TTC549 (cell line): ENCODE results near the gene COL12A1.

Experiments used
- FAIRE-seq: peaks from 2 replicates; lab custom pipeline; 2012; peaks lifted over from hg19 to GRCh38; lab: Jason Lieb, UNC

Gene COL12A1

GRCh38 chr6:75176076-75176582 is 29.7 kb downstream of the COL12A1 start:
- FAIRE-seq, result no peak

- no peak for FAIRE-seq
Measured at GRCh38 chr6:75171986-75172385, 33.9 kb downstream of the COL12A1 start.

- no peak for FAIRE-seq
Measured at GRCh38 chr6:75171567-75171966, 34.3 kb downstream of the COL12A1 start.

DNA sequence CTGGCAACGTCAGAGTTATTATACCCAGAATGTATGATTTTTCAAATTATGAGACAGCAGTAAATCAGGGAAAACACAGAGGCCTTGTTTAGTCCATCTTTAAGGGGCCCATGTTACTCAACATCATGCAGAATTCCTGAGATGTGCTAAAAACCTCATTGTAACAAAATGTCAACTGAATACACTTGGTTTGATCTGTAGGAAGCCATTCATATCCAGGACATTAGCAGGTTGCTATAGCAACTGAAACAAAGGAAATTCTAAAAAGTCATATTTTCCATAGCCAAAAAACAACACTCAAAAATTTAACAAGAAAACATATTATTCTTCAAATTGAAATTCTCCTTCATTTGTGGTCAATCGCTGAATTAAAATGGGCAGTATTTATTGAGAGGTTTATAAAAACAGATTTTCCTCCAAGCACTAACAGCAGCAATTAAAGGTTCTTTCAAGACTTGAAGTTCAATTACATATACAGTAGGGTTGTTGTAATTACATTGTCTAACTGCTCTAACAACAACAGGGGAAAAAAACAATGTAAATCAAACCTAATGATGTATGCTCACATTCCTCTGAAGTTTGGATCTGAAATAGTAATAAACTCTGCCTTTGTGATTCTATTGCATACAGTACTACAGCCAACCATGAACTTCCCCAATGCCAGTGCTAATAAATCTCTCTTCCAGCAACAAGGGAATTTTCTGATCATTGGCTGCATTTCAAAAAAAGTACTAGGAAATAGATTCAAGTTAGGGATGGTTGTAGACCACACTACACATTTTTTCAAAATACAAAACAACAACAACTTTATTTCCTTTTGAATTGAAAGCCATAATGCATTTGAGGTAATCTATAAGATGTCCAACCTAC is 34.9 kb downstream of the COL12A1 start:
- FAIRE-seq, result no peak

- no peak for FAIRE-seq
Measured at GRCh38 chr6:75169689-75170586, 35.9 kb downstream of the COL12A1 start.

DNA sequence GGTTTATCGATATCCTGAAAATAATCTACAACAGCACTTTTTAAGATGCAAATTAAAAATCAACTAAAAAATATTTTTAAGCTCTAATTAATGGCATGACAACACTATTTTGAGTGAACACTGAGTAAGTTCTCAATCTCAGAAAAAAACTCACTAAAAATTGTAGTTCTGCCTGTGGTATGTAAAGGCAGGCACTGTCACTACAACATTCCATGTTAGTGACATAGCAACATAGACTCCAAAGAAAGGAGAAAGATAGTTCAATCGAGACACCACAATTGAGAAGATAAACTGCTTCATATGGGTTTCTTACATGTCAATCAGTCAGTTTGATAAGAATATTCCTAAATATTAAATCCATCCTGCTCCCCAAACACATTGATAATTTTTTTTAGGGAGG is 38.0 kb downstream of the COL12A1 start:
- FAIRE-seq, result no peak

DNA sequence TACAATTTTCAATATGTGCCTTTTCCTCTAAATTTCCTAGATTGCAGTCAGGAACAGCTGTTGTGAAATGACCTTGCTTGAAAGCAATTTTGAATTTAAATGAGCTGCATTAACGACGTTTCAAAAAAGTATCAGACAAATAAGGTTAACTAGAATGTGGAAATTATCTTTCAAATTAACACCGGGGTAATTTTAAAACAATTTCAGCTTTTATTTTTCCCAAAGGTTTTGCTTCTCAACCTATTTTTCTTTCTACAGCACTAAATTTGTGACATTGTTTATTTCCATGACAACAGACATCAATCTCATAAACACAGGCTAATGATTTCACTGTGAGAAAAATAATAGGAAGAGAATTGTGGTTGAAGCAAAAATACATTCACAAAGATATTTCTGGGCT is 38.5 kb downstream of the COL12A1 start:
- FAIRE-seq, result no peak

- no peak for FAIRE-seq
Measured at GRCh38 chr6:75166773-75167172, 39.1 kb downstream of the COL12A1 start.

DNA sequence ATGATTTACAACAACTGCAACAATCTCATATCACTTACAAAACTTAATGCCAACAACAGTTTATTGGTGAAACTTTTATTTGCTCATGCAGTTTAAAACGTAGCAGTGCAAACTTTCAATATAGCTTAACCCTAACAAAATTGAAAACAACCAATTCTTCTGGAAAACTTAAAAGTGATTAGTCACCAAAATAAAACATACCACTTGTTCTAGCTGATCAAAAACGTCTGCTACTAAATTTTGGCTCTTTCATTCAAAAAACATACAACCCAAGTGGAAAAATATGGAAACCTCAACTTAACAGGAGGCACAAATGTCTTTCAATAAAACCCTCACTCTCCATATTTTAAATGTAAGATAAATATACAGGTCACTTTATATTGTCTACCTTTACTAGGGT is 39.6 kb downstream of the COL12A1 start:
- FAIRE-seq, result no peak

GRCh38 chr6:75158176-75158575 is 47.7 kb downstream of the COL12A1 start:
- no peak for FAIRE-seq

GRCh38 chr6:75157336-75157735 is 48.5 kb downstream of the COL12A1 start:
- no peak for FAIRE-seq

GRCh38 chr6:75156186-75156878 is 49.5 kb downstream of the COL12A1 start:
- FAIRE-seq, result no peak

- no peak for FAIRE-seq
Measured at GRCh38 chr6:75155631-75156030, 50.2 kb downstream of the COL12A1 start.

DNA sequence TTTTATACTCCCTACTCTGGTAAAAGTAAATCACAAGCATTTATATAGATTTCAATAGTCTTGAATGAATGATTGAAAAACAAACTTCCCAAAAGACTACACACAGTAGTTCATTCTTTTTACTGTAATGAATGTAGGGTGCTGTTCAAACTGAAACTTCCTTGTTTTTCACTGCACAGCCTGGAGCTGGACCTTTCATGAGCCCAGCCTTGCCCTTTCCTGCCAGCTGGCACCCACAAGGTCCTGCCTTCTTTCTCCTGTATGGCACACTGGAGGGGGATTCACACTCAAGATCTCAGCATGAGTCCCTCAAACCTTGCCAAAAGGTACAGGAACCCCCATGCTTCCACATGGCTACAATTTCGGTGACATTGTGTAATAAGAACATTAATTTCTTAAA is 50.9 kb downstream of the COL12A1 start:
- FAIRE-seq, result no peak

- no peak for FAIRE-seq
Measured at GRCh38 chr6:75150685-75151412, 55.0 kb downstream of the COL12A1 start.

DNA sequence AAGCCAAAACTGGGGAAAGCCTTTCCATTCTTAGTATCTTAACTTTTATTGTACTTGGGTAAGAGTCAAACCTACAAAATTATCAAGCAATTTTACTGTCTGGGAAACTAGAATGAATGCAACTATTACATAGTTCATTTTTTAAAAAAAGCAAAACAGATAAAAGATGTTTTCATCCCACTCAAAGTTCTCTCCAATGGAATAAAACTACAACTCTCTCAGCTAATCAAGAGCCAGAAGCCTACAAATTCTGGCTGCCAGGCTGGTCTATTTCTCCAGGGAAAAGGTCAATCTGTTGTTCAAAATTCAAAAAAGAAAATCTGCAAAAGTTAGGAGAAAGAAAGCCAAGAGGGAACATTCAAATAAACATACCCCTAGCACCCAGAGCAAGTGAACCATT is 56.2 kb downstream of the COL12A1 start:
- no peak for FAIRE-seq

- FAIRE-seq, result no peak
Measured at GRCh38 chr6:75149240-75149639, 56.6 kb downstream of the COL12A1 start.

DNA sequence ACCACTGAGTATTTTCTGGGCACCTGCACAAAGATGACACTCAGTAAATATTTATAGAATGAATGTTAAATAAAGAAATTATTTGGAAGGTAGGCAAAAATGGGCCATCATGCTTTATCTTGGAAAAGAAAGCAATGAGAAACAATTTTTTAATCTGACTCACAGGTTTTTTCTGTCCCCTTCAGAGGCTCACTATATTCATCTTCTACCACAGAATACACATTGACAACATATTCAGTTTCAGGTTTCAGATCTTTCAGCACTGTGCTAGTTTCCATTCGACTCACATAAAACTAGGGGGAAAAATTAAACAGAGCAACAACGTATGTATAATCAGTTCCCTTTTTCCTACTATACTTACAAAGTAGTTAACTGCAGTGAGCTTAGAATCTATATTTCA is 58.3 kb downstream of the COL12A1 start:
- no peak for FAIRE-seq

- no peak for FAIRE-seq
Measured at GRCh38 chr6:75145976-75146375, 59.9 kb downstream of the COL12A1 start.

GRCh38 chr6:75145211-75145610 is 60.6 kb downstream of the COL12A1 start:
- FAIRE-seq, result no peak

GRCh38 chr6:75144386-75144785 is 61.5 kb downstream of the COL12A1 start:
- FAIRE-seq, result no peak

- no peak for FAIRE-seq
Measured at GRCh38 chr6:75143191-75143590, 62.7 kb downstream of the COL12A1 start.
